H1 (cell line): ENCODE data around the gene SORBS1. TPM values are rescaled to one million over a fixed set of nuclear protein-coding genes. Genes with fewer than 3 reads are reported as not detected.

Source experiments
- CTCF ChIA-PET: fragments of 300-600 bp; sonication (Branson Sonifier 250); formaldehyde crosslinking; loops from one replicate; lab custom pipeline; 2021; ENCODE audit not compliant: partially characterized antibody; lab: Charles Lee
- POLR2A ChIA-PET: fragments of 300-600 bp; sonication (Branson Sonifier 250); formaldehyde crosslinking; loops from one replicate; lab custom pipeline; 2021; ENCODE audit warnings: inconsistent platforms; ENCODE audit not compliant: partially characterized antibody; lab: Charles Lee
- DNase-seq, 2 experiments: peaks; one replicate each; pipeline versions ENCODE4 v3.0.0 to v3.0.0-alpha.2; 2010 to 2022; ENCODE audit warnings: low spot score in 2 of 2, low read depth in 1 of 2, mixed read lengths in 1 of 2
- FAIRE-seq: peaks from 2 replicates; lab custom pipeline; 2011; peaks lifted over from hg19 to GRCh38; lab: Jason Lieb, UNC
- H2AFZ ChIP-seq: 2 replicates; pipeline ENCODE4 v1.8.1; 2012; ENCODE audit warnings: low read length, inconsistent platforms
- H2AK5ac ChIP-seq: 2 replicates; pipeline ENCODE4 v1.6.1; 2013; ENCODE audit warnings: low read depth, low read length
- H2BK120ac ChIP-seq: replicated peaks from 2 replicates; pipeline ENCODE3; 2013; ENCODE audit warnings: low read depth, low read length, inconsistent platforms
- H2BK12ac ChIP-seq: 2 replicates; pipeline ENCODE4 v1.6.1; 2013; ENCODE audit warnings: low read depth, low read length
- H2BK15ac ChIP-seq: 2 replicates; pipeline ENCODE4 v1.6.1; 2013; ENCODE audit warnings: low read length
- H2BK20ac ChIP-seq: 2 replicates; pipeline ENCODE4 v1.6.1; 2013; ENCODE audit warnings: low read length
- H2BK5ac ChIP-seq: 2 replicates; pipeline ENCODE4 v1.6.1; 2013; ENCODE audit warnings: low read depth, low read length
- H3K14ac ChIP-seq: 2 replicates; pipeline ENCODE4 v1.6.1; 2013; ENCODE audit warnings: inconsistent platforms; ENCODE audit not compliant: insufficient read length
- H3K18ac ChIP-seq: 2 replicates; pipeline ENCODE4 v1.6.1; 2013; ENCODE audit warnings: low read length; ENCODE audit errors: extremely low read depth
- H3K23ac ChIP-seq: 2 replicates; pipeline ENCODE4 v1.6.1; 2013; ENCODE audit warnings: inconsistent platforms; ENCODE audit not compliant: insufficient read length
- H3K23me2 ChIP-seq: 2 replicates; pipeline ENCODE4 v1.6.1; 2013; ENCODE audit warnings: low read depth, low read length
- H3K27ac ChIP-seq: 2 replicates; pipeline ENCODE4 v1.6.1; 2011; ENCODE audit warnings: low read depth, low read length, inconsistent platforms
- H3K27me3 ChIP-seq, 4 experiments: replicated peaks in 1 of 4; 1 replicate in 1 of 4; 2 replicates in 3 of 4; pipeline versions ENCODE4 v1.6.1 to v1.8.1; 2011 to 2013; ENCODE audit warnings: low read length in 3 of 4, mild to moderate bottlenecking in 3 of 4, inconsistent platforms in 2 of 4, mixed read lengths in 2 of 4, moderate library complexity in 1 of 4; ENCODE audit not compliant: control insufficient read depth in 3 of 4, insufficient read depth in 3 of 4; ENCODE audit errors: extremely low read depth in 1 of 4
- H3K36me3 ChIP-seq, 4 experiments: 2 replicates each; pipeline versions ENCODE4 v1.6.1 to v1.8.1; 2011 to 2013; ENCODE audit warnings: mild to moderate bottlenecking in 4 of 4, low read length in 3 of 4, moderate library complexity in 2 of 4, control low read depth in 1 of 4, inconsistent platforms in 1 of 4; ENCODE audit not compliant: insufficient read depth in 4 of 4, control insufficient read depth in 2 of 4
- H3K4ac ChIP-seq: replicated peaks from 2 replicates; pipeline ENCODE3; 2013; ENCODE audit warnings: low read length, low read depth, mixed read lengths, inconsistent platforms; ENCODE audit not compliant: insufficient read length
- H3K4me1 ChIP-seq, 4 experiments: replicated peaks in 1 of 4; 1 replicate in 1 of 4; 2 replicates in 3 of 4; pipeline versions ENCODE4 v1.6.1 to v1.8.1; 2011 to 2013; ENCODE audit warnings: low read length in 3 of 4, inconsistent platforms in 2 of 4, mixed read lengths in 1 of 4; ENCODE audit not compliant: insufficient read depth in 4 of 4, control insufficient read depth in 3 of 4
- H3K4me2 ChIP-seq, 2 experiments: 2 replicates each; pipeline versions ENCODE4 v1.6.1 to v1.8.1; 2011 to 2013; ENCODE audit warnings: low read depth in 2 of 2, low read length in 2 of 2, control low read depth in 1 of 2, inconsistent platforms in 1 of 2, mild to moderate bottlenecking in 1 of 2; ENCODE audit not compliant: insufficient read depth in 1 of 2
- H3K4me3 ChIP-seq, 4 experiments: fragments of 200-600, 300-600 bp in 1 of 4; sonication (generic), shearing (Covaris generic), sonication (Bioruptor Twin) in 1 of 4; 2 replicates each; pipeline versions ENCODE4 v1.5.1 to v1.8.1; 2011 to 2016; ENCODE audit warnings: low read length in 4 of 4, low read depth in 3 of 4, control low read depth in 2 of 4, inconsistent platforms in 2 of 4, mild to moderate bottlenecking in 2 of 4, mixed read lengths in 1 of 4, moderate library complexity in 1 of 4; ENCODE audit not compliant: insufficient read depth in 2 of 4; ENCODE audit errors: extremely low read depth in 1 of 4
- H3K56ac ChIP-seq: replicated peaks from 2 replicates; pipeline ENCODE3; 2013; ENCODE audit warnings: low read depth, mild to moderate bottlenecking, mixed read lengths, low read length, inconsistent platforms; ENCODE audit not compliant: insufficient read length
- H3K79me1 ChIP-seq: 2 replicates; pipeline ENCODE4 v1.6.1; 2013; ENCODE audit warnings: low read depth, low read length, control low read depth
- H3K79me2 ChIP-seq, 2 experiments: 2 replicates each; pipeline versions ENCODE4 v1.6.1 to v1.8.1; 2012 to 2013; ENCODE audit warnings: low read length in 2 of 2, mild to moderate bottlenecking in 2 of 2, inconsistent platforms in 1 of 2; ENCODE audit not compliant: insufficient read depth in 2 of 2, control insufficient read depth in 1 of 2
- H3K9ac ChIP-seq, 4 experiments: replicated peaks in 1 of 4; 1 replicate in 1 of 4; 2 replicates in 3 of 4; pipeline versions ENCODE4 v1.6.1 to v1.8.1; 2011 to 2013; ENCODE audit warnings: low read depth in 3 of 4, low read length in 3 of 4, control low read depth in 2 of 4, mild to moderate bottlenecking in 2 of 4, moderate library complexity in 2 of 4, inconsistent platforms in 1 of 4; ENCODE audit errors: extremely low read depth in 1 of 4
- H3K9me3 ChIP-seq, 2 experiments: 2 replicates each; pipeline versions ENCODE4 v1.6.1 to v1.8.1; 2012 to 2013; ENCODE audit warnings: mild to moderate bottlenecking in 2 of 2, moderate library complexity in 2 of 2, control low read depth in 1 of 2, inconsistent platforms in 1 of 2, low read depth in 1 of 2, low read length in 1 of 2, mixed read lengths in 1 of 2; ENCODE audit not compliant: insufficient read depth in 2 of 2
- H4K20me1 ChIP-seq, 2 experiments: replicated peaks in 1 of 2; 2 replicates each; pipeline versions ENCODE3 to v1.8.1; 2011 to 2013; ENCODE audit warnings: inconsistent platforms in 2 of 2, low read length in 2 of 2, mild to moderate bottlenecking in 1 of 2; ENCODE audit not compliant: insufficient read depth in 2 of 2, control insufficient read depth in 1 of 2
- H4K5ac ChIP-seq: 2 replicates; pipeline ENCODE4 v1.6.1; 2013; ENCODE audit warnings: low read length, low read depth, mixed read lengths, inconsistent platforms; ENCODE audit not compliant: insufficient read length
- H4K8ac ChIP-seq: 2 replicates; pipeline ENCODE4 v1.8.0; 2013; ENCODE audit warnings: mild to moderate bottlenecking, moderate library complexity, low read length, inconsistent platforms; ENCODE audit not compliant: insufficient read depth; ENCODE audit errors: extremely low read depth
- H4K91ac ChIP-seq: replicated peaks from 2 replicates; pipeline ENCODE3; 2013; ENCODE audit warnings: low read length, mixed read lengths, inconsistent platforms; ENCODE audit not compliant: insufficient read length
- PHF8 ChIP-seq: fragments of 200-600 bp; sonication (generic); conservative IDR thresholded peaks from 2 replicates; pipeline ENCODE4 v1.7.1; 2012; ENCODE audit warnings: low read depth, mild to moderate bottlenecking, inconsistent platforms, low read length, moderate library complexity
- RAD21 ChIP-seq, 2 experiments: IDR thresholded peaks in 1 of 2; conservative IDR thresholded peaks in 1 of 2; 2 replicates each; pipeline ENCODE4 v1.6.1; 2011; ENCODE audit warnings: low read depth in 2 of 2, low read length in 2 of 2, improper control_type of control experiment in 1 of 2, inconsistent platforms in 1 of 2, mild to moderate bottlenecking in 1 of 2, moderate library complexity in 1 of 2
- RBBP5 ChIP-seq: IDR thresholded peaks from 2 replicates; pipeline ENCODE4 v1.7.1; 2012; ENCODE audit warnings: low read depth, mild to moderate bottlenecking, inconsistent platforms, low read length, moderate library complexity, borderline replicate concordance
- RFX5 ChIP-seq: IDR thresholded peaks from 2 replicates; pipeline ENCODE4 v1.6.1; 2011; ENCODE audit warnings: low read depth, low read length, improper control_type of control experiment, borderline replicate concordance
- TBP ChIP-seq: IDR thresholded peaks from 2 replicates; pipeline ENCODE4 v1.6.1; 2011; ENCODE audit warnings: low read depth, low read length, improper control_type of control experiment
- TCF12 ChIP-seq: IDR thresholded peaks from 2 replicates; pipeline ENCODE4 v1.6.1; 2011; ENCODE audit warnings: low read depth, mild to moderate bottlenecking, low read length
- whole genome bisulfite sequencing, 2 experiments: shearing (Covaris generic) in 1 of 2; methylation state at CpG; one replicate each; pipeline versions ENCODE4 v1.1.6 to v1.1.7; 2013 to 2015; ENCODE audit warnings: low lambda C conversion rate in 2 of 2, mixed read lengths in 2 of 2, inconsistent platforms in 1 of 2, low coverage in 1 of 2, missing lambda C conversion rate in 1 of 2; ENCODE audit not compliant: insufficient replicate concordance in 2 of 2, insufficient coverage in 1 of 2, insufficient read length in 1 of 2; ENCODE audit errors: extremely low coverage in 1 of 2, missing lambda C conversion rate in 1 of 2; 5-methylcytosine and 5-hydroxymethylcytosine counted together
- polyA plus RNA-seq, 7 experiments: library from polyadenylated mRNA; depleted of rRNA in 3 of 7; stranded (reverse) in 5 of 7; unstranded in 2 of 7; fragments of >200 nt in 5 of 7; fragments of 200-250 nt in 2 of 7; gene quantifications; 1 replicate in 5 of 7; 2 replicates in 1 of 7; 4 replicates in 1 of 7; pipeline versions ENCODE4 v1.2.1 to v1.2.3, GENCODE V29; 2011 to 2013; ENCODE audit warnings: missing spikeins in 2 of 7, mixed read lengths in 2 of 7
- total RNA-seq: library from RNA; stranded (reverse); fragmentation: NEBNext Ultra II Directional; extraction: Animal tissue kit (Norgen Biotek cat#: 25700); gene quantifications from 2 replicates; pipeline ENCODE4 v1.2.1, GENCODE V29; 2021
- TF ChIP-seq, protein P1 (sequence below): IDR thresholded peaks from 2 replicates; pipeline ENCODE4 v1.6.1; 2011; ENCODE audit warnings: low read length, improper control_type of control experiment

The SORBS1 gene
- total and polyA plus RNA-seq, 2 of the 8 experiments (the other 6 are each of a cell fraction or from before 2014, with no cell fraction given), result 16.0 to 35.0 TPM

DNA sequence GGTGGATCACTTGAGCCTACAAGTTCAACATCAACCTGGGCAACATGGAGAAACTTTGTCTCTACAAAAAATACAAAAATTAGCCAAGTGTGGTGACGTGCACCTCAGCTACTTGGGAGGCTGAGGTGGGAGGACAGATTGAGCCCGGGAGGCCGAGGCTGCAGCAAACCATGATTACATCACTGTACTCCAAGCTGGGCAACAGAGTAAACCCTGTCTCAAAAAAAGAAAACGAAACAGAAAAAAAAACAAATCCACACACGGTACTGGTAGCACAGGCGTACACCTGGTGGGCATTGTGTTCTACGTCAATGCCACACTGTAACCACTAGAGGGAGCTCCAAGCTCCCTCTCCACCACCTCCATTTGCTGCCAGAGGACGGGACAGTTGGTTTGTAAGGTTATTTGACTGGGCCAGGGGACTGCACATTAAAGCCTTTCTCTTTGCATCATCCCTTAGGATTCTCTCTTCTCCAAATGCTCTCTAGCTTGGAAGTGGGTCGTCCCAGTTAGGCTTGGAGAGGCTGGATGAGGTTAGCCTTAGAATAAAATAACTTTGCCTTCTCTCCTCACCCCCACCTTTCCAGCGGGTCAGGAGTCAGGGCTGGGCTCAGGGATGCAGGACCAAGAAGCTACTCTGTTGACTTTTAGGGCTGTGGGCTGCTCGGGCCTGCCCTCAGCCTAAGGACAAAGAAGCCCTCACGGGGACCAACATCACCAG is 130.8 kb downstream of the SORBS1 start:
- H3K23me2 ChIP-seq, result no peaks in the 10 kb centered on the region
- no peak overlapping the region for H3K9ac ChIP-seq
- no peak overlapping the region for H3K18ac ChIP-seq
- H3K23ac ChIP-seq, result no peak overlapping the region
- H3K79me1 ChIP-seq, result no peaks in the 10 kb centered on the region
- H4K20me1 ChIP-seq, result peaks cover 0 to 5% of the 10 kb centered on the region in 2 experiments
- 0 out of 2 replicates have a peak overlapping the region, but pooled peaks have one; percentile 31 for H4K8ac ChIP-seq
- CTCF ChIA-PET, result interaction anchor here (0.5 to 13.9 kb wide), 60 partner anchors 10 to 1502 kb away, joined by 3 to 304 read pairs (median 7); no protein-coding TSS in a partner anchor
- H2BK15ac ChIP-seq, result no peak overlapping the region
- no peak overlapping the region for H3K56ac ChIP-seq
- no peak overlapping the region for H2AK5ac ChIP-seq
- H3K4me1 ChIP-seq, result peaks cover 0 to 2% (median 0%) of the 10 kb centered on the region in 4 experiments; a peak in 2 of 7 replicates
- H3K4me3 ChIP-seq, result no peak overlapping the region
- peaks cover 0 to 8% (median 2%) of the 10 kb centered on the region in 4 experiments; a peak in 3 of 8 replicates for H3K36me3 ChIP-seq
- no peak overlapping the region for H2BK5ac ChIP-seq
- H3K79me2 ChIP-seq, result no peaks in the 10 kb centered on the region
- H2BK20ac ChIP-seq, result no peak overlapping the region
- H3K9me3 ChIP-seq, result no peaks in the 10 kb centered on the region
- DNase-seq (peak in 1 of 2 experiments; percentile 61), FAIRE-seq (peak; percentile 96)
- H2BK12ac ChIP-seq, result no peak overlapping the region
- no peak overlapping the region for H3K4me2 ChIP-seq
- H3K27me3 ChIP-seq, result no peaks in the 10 kb centered on the region
- no peak overlapping the region for H3K14ac ChIP-seq
- POLR2A ChIA-PET, result interaction anchor here (0.8 to 1.3 kb wide), 7 partner anchors 14 to 174 kb away, joined by 3 to 4 read pairs (median 3); no protein-coding TSS in a partner anchor
- H3K4ac ChIP-seq, result no peak overlapping the region
- H2AFZ ChIP-seq, result no peak overlapping the region
- no peak overlapping the region for H2BK120ac ChIP-seq
- no peak overlapping the region for H3K27ac ChIP-seq
- H4K5ac ChIP-seq, result no peak overlapping the region
- 52% methylated on average over 12 of the region's 12 CpGs; no CpG with 5 or more reads in 1 of the 2 experiments for WGBS, 2 experiments
- H4K91ac ChIP-seq, result no peak overlapping the region
- TF ChIP-seq TCF12 (peak; percentile 61; the same call in 1 of the 2 replicates), RBBP5 (no peak), PHF8 (no peak), RFX5 (no peak), RAD21 (IDR thresholded peaks at IDR 0.05 in 1 of 2, conservative IDR thresholded peaks at IDR 0.05 in 1 of 2; ENCODE audit: low read depth in 2 of 2, low read length in 2 of 2) (peak; percentile 98 to 99), TBP (no peak)
- TF ChIP-seq, protein P1, sequence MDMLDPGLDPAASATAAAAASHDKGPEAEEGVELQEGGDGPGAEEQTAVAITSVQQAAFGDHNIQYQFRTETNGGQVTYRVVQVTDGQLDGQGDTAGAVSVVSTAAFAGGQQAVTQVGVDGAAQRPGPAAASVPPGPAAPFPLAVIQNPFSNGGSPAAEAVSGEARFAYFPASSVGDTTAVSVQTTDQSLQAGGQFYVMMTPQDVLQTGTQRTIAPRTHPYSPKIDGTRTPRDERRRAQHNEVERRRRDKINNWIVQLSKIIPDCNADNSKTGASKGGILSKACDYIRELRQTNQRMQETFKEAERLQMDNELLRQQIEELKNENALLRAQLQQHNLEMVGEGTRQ, result no peak
